ENCODE results near the gene CCDC150. TPM values are rescaled to one million over a fixed set of nuclear protein-coding genes. Genes with fewer than 3 reads are reported as not detected.

CCDC150 gene
- total and polyA plus RNA-seq, 9 of the 15 experiments (the other 6 are each of a cell fraction or from before 2014, with no cell fraction given), result 4.4 to 23.1 (median 11.3) TPM

GRCh38 chr2:196679368-196679767, 39.9 kb downstream of the CCDC150 start:
- in situ Hi-C loops (cut with MboI), result no loop called here
- TF ChIP-seq BCOR (IDR thresholded peaks at IDR 0.05) (no peak), TCF7L2 (IDR thresholded peaks at IDR 0.05; ENCODE audit: low read depth, low read length) (no peak), CREBBP (IDR thresholded peaks at IDR 0.05; ENCODE audit: low read depth, low read length) (no peak), ZNF551 (CRISPR knock-in tag; IDR thresholded peaks at IDR 0.05) (no peak), TFAM (CRISPR knock-in tag; conservative IDR thresholded peaks at IDR 0.05) (no peak), HNRNPL (IDR thresholded peaks at IDR 0.05; ENCODE audit: low read depth, low read length) (no peak), TCF7 (IDR thresholded peaks at IDR 0.05; ENCODE audit: borderline replicate concordance) (no peak), ZFP91 (CRISPR knock-in tag; IDR thresholded peaks at IDR 0.05) (no peak), RFX1 (IDR thresholded peaks at IDR 0.05) (no peak), ZNF41 (CRISPR knock-in tag; conservative IDR thresholded peaks at IDR 0.05) (no peak), PKNOX1 (IDR thresholded peaks at IDR 0.05) (no peak), SIRT6 (IDR thresholded peaks at IDR 0.05; ENCODE audit: low read depth, low read length) (no peak), ZNF175 (CRISPR knock-in tag; IDR thresholded peaks at IDR 0.05; ENCODE audit: low read depth) (no peak), ZNF398 (CRISPR knock-in tag; IDR thresholded peaks at IDR 0.05) (no peak), CBFA2T3 (IDR thresholded peaks at IDR 0.05) (no peak), BCL6 (CRISPR knock-in tag; IDR thresholded peaks at IDR 0.05) (no peak)

More at GRCh38 chr2:196679368-196679767, 39.9 kb downstream of the CCDC150 start:
- Histone ChIP-seq H3K27ac (ENCODE audit: extremely low read depth, low read depth, low read length) (no peak overlapping the region), H3K9me1 (ENCODE audit: control insufficient read depth, insufficient read depth, low read length) (no peaks in the 10 kb centered on the region), H3K4me3 (no peak overlapping the region), H3K4me2 (ENCODE audit: insufficient read depth, low read length) (no peak overlapping the region), H3K4me1 (replicated peaks in 1 of 2; ENCODE audit: control insufficient read depth in 2 of 2, insufficient read depth in 2 of 2, low read length in 2 of 2) (no peaks in the 10 kb centered on the region; a peak in 1 of 5 replicates), H3K36me3 (ENCODE audit: control insufficient read depth, insufficient read depth, low read length) (peaks cover 4% of the 10 kb centered on the region; the same call in 2 of the 3 replicates), H3K9ac (ENCODE audit: insufficient read depth in 1 of 2, low read depth in 2 of 2, low read length in 2 of 2) (no peak overlapping the region), H3K27me3 (ENCODE audit: control insufficient read depth in 2 of 2, insufficient read depth in 2 of 2, low read length in 2 of 2) (no peaks in the 10 kb centered on the region), H2AFZ (ENCODE audit: low read depth, low read length) (no peak overlapping the region), H4K20me1 (replicated peaks; ENCODE audit: control insufficient read depth, insufficient read depth, low read length) (no peaks in the 10 kb centered on the region), H3K79me2 (ENCODE audit: control insufficient read depth, insufficient read depth, low read length) (no peaks in the 10 kb centered on the region), H3K9me3 (replicated peaks; ENCODE audit: control insufficient read depth, insufficient read depth, low read depth, low read length) (no peaks in the 10 kb centered on the region)
- no peak for DNase-seq (ENCODE audit: extremely low read depth in 1 of 4, low spot score in 3 of 4)
- FAIRE-seq, result no peak
- CTCF ChIA-PET (ENCODE audit: low intra/inter-chr PET ratio), result no interaction called here
- no peak for ATAC-seq
- POLR2A ChIA-PET, result no interaction called here
- BruUV-seq (replicated peaks), result no TSS peak
- intact Hi-C loops (cut with micrococcal nuclease), result no loop called here

All from K562 (cell line).